ENCODE results near the gene C13orf46. TPM values are rescaled to one million over a fixed set of nuclear protein-coding genes. Genes with fewer than 3 reads are reported as not detected.

C13orf46 gene
- total RNA-seq, 2 donors from 2014 or later = 0.24 to 0.44 TPM

DNA sequence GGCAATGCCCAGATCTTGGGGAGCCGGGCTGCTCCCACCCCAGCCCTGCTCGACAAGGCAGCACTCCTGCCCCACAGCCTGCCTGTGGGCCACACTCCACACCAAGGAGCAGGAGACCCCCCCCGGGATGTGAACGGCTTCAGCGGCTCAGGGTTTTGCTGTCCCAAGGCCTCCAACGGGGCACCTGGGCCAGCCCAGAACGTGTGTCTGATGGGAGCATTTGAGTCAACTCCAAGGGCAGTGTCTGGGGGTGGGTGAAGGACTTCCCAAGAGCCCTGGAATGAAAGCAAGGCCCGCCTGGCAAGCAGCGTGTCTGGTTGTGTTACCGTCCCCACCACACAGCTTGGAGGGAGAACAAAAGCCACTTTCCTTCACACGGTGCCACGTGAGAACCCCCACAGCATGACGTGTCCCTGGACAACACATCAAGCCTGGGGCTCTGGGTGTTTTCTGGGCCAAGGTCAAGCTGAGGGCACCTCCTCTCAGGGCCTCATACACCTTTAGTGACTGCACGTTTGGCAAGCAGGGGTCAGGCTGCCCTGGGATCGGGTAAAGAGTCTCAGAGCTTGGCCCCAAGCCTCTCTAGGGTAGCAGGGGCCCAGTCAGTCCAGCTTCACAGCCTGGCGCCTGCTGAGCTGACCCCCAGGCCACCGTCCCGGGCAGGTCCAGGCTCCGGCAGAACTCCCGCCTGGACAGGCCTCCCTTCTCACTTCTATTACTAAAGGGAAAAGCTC, 6.0 kb downstream of the C13orf46 start:
- Histone ChIP-seq H3K27me3 (no peaks in the 10 kb centered on the region), H3K4me3 (no peak overlapping the region), H3K27ac (no peak overlapping the region), H3K36me3 (no peaks in the 10 kb centered on the region), H3K9ac (ENCODE audit: low read depth in 2 of 2, low read length in 2 of 2) (no peak overlapping the region), H3K4me1 (peaks cover 7% of the 10 kb centered on the region), H3K9me3 (no peaks in the 10 kb centered on the region)
- intact Hi-C loops (cut with DNase I) = no loop called here
- DNase-seq = no peak
- TF ChIP-seq, protein P1, sequence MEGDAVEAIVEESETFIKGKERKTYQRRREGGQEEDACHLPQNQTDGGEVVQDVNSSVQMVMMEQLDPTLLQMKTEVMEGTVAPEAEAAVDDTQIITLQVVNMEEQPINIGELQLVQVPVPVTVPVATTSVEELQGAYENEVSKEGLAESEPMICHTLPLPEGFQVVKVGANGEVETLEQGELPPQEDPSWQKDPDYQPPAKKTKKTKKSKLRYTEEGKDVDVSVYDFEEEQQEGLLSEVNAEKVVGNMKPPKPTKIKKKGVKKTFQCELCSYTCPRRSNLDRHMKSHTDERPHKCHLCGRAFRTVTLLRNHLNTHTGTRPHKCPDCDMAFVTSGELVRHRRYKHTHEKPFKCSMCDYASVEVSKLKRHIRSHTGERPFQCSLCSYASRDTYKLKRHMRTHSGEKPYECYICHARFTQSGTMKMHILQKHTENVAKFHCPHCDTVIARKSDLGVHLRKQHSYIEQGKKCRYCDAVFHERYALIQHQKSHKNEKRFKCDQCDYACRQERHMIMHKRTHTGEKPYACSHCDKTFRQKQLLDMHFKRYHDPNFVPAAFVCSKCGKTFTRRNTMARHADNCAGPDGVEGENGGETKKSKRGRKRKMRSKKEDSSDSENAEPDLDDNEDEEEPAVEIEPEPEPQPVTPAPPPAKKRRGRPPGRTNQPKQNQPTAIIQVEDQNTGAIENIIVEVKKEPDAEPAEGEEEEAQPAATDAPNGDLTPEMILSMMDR (IDR thresholded peaks at IDR 0.05) = no peak

DNA sequence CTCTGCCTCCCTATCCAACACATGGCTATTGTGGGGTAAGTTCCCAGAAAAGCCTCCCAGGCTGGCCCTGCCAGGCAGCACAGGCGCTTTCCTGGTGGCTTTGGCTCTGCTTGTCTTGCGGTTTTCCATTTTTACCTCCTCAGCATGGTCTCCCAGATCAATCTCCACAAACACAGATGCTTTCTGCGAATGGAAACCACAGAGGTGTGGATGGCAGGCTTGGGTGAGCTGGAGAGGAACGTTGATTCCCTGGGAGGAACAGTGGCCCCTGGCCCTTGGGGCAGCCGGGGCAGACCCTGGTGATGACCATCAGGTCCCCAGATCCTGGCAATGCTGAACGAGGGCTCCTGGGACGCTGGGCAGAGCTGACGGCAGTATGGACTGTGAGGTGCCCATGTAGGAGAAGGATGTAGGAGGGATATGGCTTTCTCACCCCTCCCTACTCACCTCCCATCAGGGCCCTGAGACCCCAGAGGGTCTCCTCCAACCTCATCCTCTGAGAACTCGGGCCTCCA, 6.6 kb downstream of the C13orf46 start:
- H3K27ac ChIP-seq = no peak overlapping the region
- no peaks in the 10 kb centered on the region for H3K9me3 ChIP-seq
- TF ChIP-seq, protein P1 (IDR thresholded peaks at IDR 0.05) = no peak
- intact Hi-C loops (cut with DNase I) = no loop called here
- no peaks in the 10 kb centered on the region for H3K36me3 ChIP-seq
- peaks cover 7% of the 10 kb centered on the region for H3K4me1 ChIP-seq
- H3K4me3 ChIP-seq = no peak overlapping the region
- H3K9ac ChIP-seq (ENCODE audit: low read depth in 2 of 2, low read length in 2 of 2) = no peak overlapping the region
- DNase-seq = no peak
- H3K27me3 ChIP-seq = no peaks in the 10 kb centered on the region

DNA sequence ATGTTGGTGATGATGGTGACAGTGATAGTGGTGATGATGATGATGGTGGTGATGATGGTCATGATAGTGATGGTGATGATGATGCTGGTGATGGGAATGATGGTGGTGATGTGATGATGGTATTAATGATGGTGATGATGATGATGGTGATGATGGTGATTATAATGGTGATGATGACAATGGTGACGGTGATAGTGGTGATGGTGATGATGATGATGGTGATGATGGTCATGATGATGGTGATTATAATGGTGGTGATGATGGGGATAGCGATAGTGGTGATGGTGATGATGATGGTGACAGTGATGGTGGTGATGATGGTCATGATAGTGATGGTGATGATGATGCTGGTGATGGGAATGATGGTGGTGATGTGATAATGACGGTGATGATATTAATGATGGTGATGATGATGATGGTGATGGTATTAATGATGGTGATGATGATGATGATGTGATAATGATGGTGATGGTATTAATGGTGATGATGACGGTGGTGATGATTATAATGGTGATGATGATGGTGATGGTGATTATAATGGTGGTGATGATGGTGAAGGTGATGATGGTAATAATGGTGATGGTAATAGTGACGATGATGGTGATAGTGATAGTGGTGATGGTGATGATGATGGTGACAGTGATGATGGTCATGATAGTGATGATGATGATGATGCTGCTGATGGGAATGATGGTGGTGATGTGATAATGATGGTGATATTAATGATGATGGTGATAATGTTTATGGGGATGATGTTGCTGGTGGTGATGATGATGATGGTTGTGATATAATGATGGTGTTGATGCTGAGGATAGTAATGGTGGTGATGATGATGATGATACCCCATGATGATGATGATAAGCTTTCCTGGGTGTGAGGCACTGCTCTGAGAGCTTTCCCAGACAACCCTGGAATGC, 7.7 kb downstream of the C13orf46 start:
- Histone ChIP-seq H3K4me1 (peaks cover 7% of the 10 kb centered on the region), H3K36me3 (no peaks in the 10 kb centered on the region), H3K9me3 (no peaks in the 10 kb centered on the region), H3K4me3 (no peak overlapping the region), H3K9ac (ENCODE audit: low read depth in 2 of 2, low read length in 2 of 2) (no peak overlapping the region), H3K27me3 (no peaks in the 10 kb centered on the region), H3K27ac (no peak overlapping the region)
- intact Hi-C loops (cut with DNase I) = no loop called here
- DNase-seq = no peak
- TF ChIP-seq, protein P1 (IDR thresholded peaks at IDR 0.05) = no peak

DNA sequence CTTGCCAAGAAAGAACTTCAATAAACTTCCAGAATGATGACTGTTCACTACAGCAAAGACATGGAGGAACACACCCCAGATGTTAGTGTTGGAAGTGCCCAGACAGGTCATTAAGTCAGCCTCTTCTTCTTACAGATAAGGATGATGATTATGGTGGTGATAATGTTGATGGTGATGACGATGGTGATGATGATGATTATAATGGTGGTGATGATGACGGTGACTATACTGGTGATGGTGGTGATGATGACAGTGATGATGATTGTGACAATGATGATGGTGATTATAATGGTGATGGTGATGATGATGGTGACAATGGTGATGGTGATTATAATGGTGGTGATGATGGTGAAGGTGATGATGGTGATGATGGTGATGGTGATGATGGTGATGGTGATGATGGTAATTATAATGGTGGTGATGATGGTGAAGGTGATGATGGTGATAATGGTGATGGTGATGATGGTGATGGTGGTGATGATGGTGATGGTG, 8.4 kb downstream of the C13orf46 start:
- no peaks in the 10 kb centered on the region for H3K9me3 ChIP-seq
- no peaks in the 10 kb centered on the region for H3K36me3 ChIP-seq
- TF ChIP-seq, protein P1 (IDR thresholded peaks at IDR 0.05) = no peak
- no peak overlapping the region for H3K27ac ChIP-seq
- H3K4me3 ChIP-seq = no peak overlapping the region
- no peak for DNase-seq
- H3K9ac ChIP-seq (ENCODE audit: low read depth in 2 of 2, low read length in 2 of 2) = no peak overlapping the region
- no peaks in the 10 kb centered on the region for H3K4me1 ChIP-seq
- no peaks in the 10 kb centered on the region for H3K27me3 ChIP-seq
- intact Hi-C loops (cut with DNase I) = no loop called here

DNA sequence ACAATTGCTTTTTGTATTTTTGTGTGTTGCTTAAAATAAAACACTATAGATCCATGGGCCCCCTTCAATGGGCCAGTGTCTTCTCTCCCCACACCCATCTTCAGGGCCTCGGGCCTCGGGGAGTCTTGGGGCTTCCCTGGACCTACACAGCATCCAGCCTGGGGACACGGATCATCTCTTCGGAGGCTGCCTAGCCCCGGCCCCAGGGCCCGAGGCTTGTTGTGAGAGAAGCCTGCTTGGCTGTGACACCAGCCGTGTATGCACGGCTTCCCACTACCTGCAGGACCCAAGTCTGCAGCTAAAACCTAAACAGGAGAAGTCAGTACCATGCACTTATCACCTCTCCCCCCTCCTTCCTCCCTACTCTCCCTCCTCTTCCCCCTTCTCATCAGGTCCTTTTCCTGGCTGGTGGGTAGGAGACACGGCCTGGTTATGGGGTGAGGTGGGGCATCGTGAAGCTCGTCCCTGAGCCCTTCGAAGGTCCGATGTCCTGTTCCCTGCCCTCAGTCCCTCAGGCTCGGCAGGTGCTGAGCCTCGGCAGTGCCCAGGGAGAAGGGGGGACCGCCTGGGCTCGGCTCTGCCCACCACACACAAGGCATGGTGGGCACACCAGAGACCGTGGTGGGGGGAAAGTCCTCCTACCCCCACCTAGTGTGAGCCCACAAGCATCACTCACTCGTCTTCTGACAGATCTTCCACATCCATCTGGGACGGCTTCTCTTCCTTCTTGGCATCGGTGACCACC, 9.5 kb downstream of the C13orf46 start:
- no peaks in the 10 kb centered on the region for H3K36me3 ChIP-seq
- H3K27ac ChIP-seq = no peak overlapping the region
- H3K9me3 ChIP-seq = no peaks in the 10 kb centered on the region
- H3K9ac ChIP-seq (ENCODE audit: low read depth in 2 of 2, low read length in 2 of 2) = no peak overlapping the region
- no peaks in the 10 kb centered on the region for H3K4me1 ChIP-seq
- TF ChIP-seq, protein P1 (IDR thresholded peaks at IDR 0.05) = no peak
- no peak for DNase-seq
- intact Hi-C loops (cut with DNase I) = no loop called here
- no peak overlapping the region for H3K4me3 ChIP-seq
- H3K27me3 ChIP-seq = no peaks in the 10 kb centered on the region

Measured in colonic mucosa (tissue), 4 donors.